Measurements from ENCODE around the gene EGFL7.
A peak's percentile ranks its signal among the peaks of the same experiment; 100 is the strongest.

- TF ChIP-seq CTCF (IDR thresholded peaks at IDR 0.05; ENCODE audit: low read depth, low read length, poor library complexity, severe bottlenecking) = no peak
- TF ChIP-seq EZH2phosphoT487 (IDR thresholded peaks at IDR 0.05; ENCODE audit: borderline replicate concordance, low read length) = 0 out of 2 replicates have a peak, but pooled peaks have one; percentile 59
Measured at GRCh38 chr9:136658849-136659535, 3.7 kb upstream of the EGFL7 start.

Measured in DOHH2 (cell line).